ENCODE measurements around the gene FFAR3. TPM values are rescaled to one million over a fixed set of nuclear protein-coding genes. Genes with fewer than 3 reads are reported as not detected.

FFAR3 gene
- total and polyA plus RNA-seq, 2 of the 8 experiments (the other 6 are each of a cell fraction or from before 2014, with no cell fraction given), result not detected

DNA sequence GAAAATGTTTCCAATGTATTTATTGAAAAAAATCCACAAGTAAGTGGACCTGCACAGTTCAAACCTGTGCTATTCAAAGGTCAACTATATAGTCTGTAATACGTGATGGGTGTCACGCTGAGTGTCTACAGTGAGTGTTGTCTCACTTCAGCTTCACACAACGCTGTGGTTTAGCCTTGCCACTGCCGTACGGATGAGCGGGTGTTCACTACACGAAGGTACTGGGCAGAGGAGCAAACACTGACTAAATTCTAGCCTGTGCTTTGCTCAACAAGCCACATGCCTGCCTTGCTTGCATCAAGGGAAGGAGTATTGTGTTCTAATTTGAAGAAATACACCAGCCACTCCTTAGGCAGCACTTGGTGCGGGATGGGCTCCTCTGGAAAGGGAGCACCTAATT lies 3.4 kb upstream of the FFAR3 start:
- POLR2A ChIA-PET (ENCODE audit: partially characterized antibody), result no interaction called here
- no peaks in the 10 kb centered on the region for H3K9me3 ChIP-seq (ENCODE audit: insufficient read depth in 2 of 2, low read depth in 1 of 2, low read length in 1 of 2)
- no peak overlapping the region for H3K4ac ChIP-seq (replicated peaks; ENCODE audit: insufficient read length, low read depth, low read length)
- H3K4me3 ChIP-seq (ENCODE audit: extremely low read depth in 1 of 4, insufficient read depth in 2 of 4, low read depth in 3 of 4, low read length in 4 of 4), result no peak overlapping the region
- H3K14ac ChIP-seq (ENCODE audit: insufficient read length), result no peak overlapping the region
- WGBS, 2 experiments (ENCODE audit: extremely low coverage in 1 of 2, insufficient coverage in 1 of 2, insufficient read length in 1 of 2, insufficient replicate concordance in 2 of 2, low coverage in 1 of 2, low lambda C conversion rate in 2 of 2, missing lambda C conversion rate in 1 of 2), result 91% methylated on average over 8 of the region's 8 CpGs; no CpG with 5 or more reads in 1 of the 2 experiments
- H2BK12ac ChIP-seq (ENCODE audit: low read depth, low read length), result no peak overlapping the region
- DNase-seq (ENCODE audit: low read depth in 1 of 2, low spot score in 2 of 2) (no peak), FAIRE-seq (no peak)
- no peak overlapping the region for H3K18ac ChIP-seq (ENCODE audit: extremely low read depth, low read length)
- H3K79me1 ChIP-seq (ENCODE audit: low read depth, low read length), result no peaks in the 10 kb centered on the region
- H3K23ac ChIP-seq (ENCODE audit: insufficient read length), result no peak overlapping the region
- H3K27ac ChIP-seq (ENCODE audit: low read depth, low read length), result no peak overlapping the region
- no peak for TF ChIP-seq TAF1 (IDR thresholded peaks at IDR 0.05; ENCODE audit: low read depth, low read length)
- no peak for TF ChIP-seq POLR2AphosphoS5 (IDR thresholded peaks at IDR 0.05; ENCODE audit: low read depth, low read length)
- TF ChIP-seq SRF (IDR thresholded peaks at IDR 0.05; ENCODE audit: low read depth, low read length), result no peak
- TF ChIP-seq, protein P1, sequence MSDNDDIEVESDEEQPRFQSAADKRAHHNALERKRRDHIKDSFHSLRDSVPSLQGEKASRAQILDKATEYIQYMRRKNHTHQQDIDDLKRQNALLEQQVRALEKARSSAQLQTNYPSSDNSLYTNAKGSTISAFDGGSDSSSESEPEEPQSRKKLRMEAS (IDR thresholded peaks at IDR 0.05), result no peak
- TF ChIP-seq CREB1 (IDR thresholded peaks at IDR 0.05), result no peak
- no peak for TF ChIP-seq FOSL1 (IDR thresholded peaks at IDR 0.05; ENCODE audit: insufficient read depth, low read depth, low read length)
- TF ChIP-seq GTF2F1 (IDR thresholded peaks at IDR 0.05; ENCODE audit: borderline replicate concordance, low read depth, low read length), result no peak
- TF ChIP-seq MAFK (IDR thresholded peaks at IDR 0.05; ENCODE audit: low read depth, low read length), result no peak
- TF ChIP-seq CBX5 (IDR thresholded peaks at IDR 0.05; ENCODE audit: low read depth, low read length), result no peak
- no peaks in the 10 kb centered on the region for H4K20me1 ChIP-seq (replicated peaks in 1 of 2; ENCODE audit: control insufficient read depth in 1 of 2, insufficient read depth in 2 of 2, low read length in 2 of 2)
- H3K79me2 ChIP-seq (ENCODE audit: control insufficient read depth in 1 of 2, insufficient read depth in 2 of 2, low read length in 2 of 2), result no peaks in the 10 kb centered on the region
- H2AK5ac ChIP-seq (ENCODE audit: low read depth, low read length), result no peak overlapping the region
- H4K8ac ChIP-seq (ENCODE audit: extremely low read depth, insufficient read depth, low read length), result no peak overlapping the region
- H3K4me1 ChIP-seq (replicated peaks in 1 of 4; ENCODE audit: control insufficient read depth in 3 of 4, insufficient read depth in 4 of 4, low read length in 3 of 4), result no peaks in the 10 kb centered on the region; a peak in 1 of 7 replicates
- H4K5ac ChIP-seq (ENCODE audit: insufficient read length, low read depth, low read length), result no peak overlapping the region
- no peaks in the 10 kb centered on the region for H3K23me2 ChIP-seq (ENCODE audit: low read depth, low read length)
- no peak overlapping the region for H2BK5ac ChIP-seq (ENCODE audit: low read depth, low read length)
- no peak overlapping the region for H2BK20ac ChIP-seq (ENCODE audit: low read length)
- H3K36me3 ChIP-seq (ENCODE audit: control insufficient read depth in 2 of 4, insufficient read depth in 4 of 4, low read length in 3 of 4), result no peaks in the 10 kb centered on the region
- no peak overlapping the region for H3K4me2 ChIP-seq (ENCODE audit: insufficient read depth in 1 of 2, low read depth in 2 of 2, low read length in 2 of 2)
- no peak overlapping the region for H3K56ac ChIP-seq (replicated peaks; ENCODE audit: insufficient read length, low read depth, low read length)
- H3K27me3 ChIP-seq (replicated peaks in 1 of 4; ENCODE audit: control insufficient read depth in 3 of 4, extremely low read depth in 1 of 4, insufficient read depth in 3 of 4, low read length in 3 of 4), result no peaks in the 10 kb centered on the region
- CTCF ChIA-PET (ENCODE audit: partially characterized antibody), result interaction anchor here (2.6 to 4.1 kb wide), 2 partner anchors 22 to 114 kb away, joined by 16 to 51 read pairs; no protein-coding TSS in a partner anchor
- no peak overlapping the region for H2AFZ ChIP-seq (ENCODE audit: low read length)
- no peak overlapping the region for H2BK120ac ChIP-seq (replicated peaks; ENCODE audit: low read depth, low read length)
- H3K9ac ChIP-seq (replicated peaks in 1 of 4; ENCODE audit: extremely low read depth in 1 of 4, low read depth in 3 of 4, low read length in 3 of 4), result no peak overlapping the region
- no peak overlapping the region for H2BK15ac ChIP-seq (ENCODE audit: low read length)
- H4K91ac ChIP-seq (replicated peaks; ENCODE audit: insufficient read length, low read length), result no peak overlapping the region

Measured in H1 (cell line).